A204.1 (cell line): ENCODE data around the gene FAM184B.
"Not testable (repeated sequence)": the region's sequence is repeated elsewhere in the genome, so short reads cannot be mapped to it uniquely, and the experiment has no call there.

ENCODE experiments used
- FAIRE-seq: peaks from 2 replicates; lab custom pipeline; 2012; peaks lifted over from hg19 to GRCh38; lab: Jason Lieb, UNC

FAM184B gene

DNA sequence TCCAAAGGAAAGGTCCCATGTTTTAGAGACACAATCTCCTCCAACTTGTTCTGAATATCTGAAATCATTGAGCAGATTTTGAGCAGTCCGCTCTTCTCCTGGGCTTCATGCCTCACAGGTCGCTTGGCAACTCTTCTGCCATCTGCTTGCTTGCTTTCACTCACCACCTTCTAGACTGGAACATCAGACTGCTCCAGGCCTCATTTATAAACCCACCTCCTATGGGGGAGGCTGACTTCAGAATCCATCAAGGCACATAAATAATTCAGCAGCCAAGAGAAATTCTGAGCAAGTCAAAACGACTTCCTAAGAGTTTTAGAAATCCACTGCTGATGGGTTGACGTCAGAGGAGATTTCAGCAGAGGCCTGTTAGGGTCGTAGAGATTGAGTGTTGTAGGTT, 64.1 kb downstream of the FAM184B start:
- no peak for FAIRE-seq

DNA sequence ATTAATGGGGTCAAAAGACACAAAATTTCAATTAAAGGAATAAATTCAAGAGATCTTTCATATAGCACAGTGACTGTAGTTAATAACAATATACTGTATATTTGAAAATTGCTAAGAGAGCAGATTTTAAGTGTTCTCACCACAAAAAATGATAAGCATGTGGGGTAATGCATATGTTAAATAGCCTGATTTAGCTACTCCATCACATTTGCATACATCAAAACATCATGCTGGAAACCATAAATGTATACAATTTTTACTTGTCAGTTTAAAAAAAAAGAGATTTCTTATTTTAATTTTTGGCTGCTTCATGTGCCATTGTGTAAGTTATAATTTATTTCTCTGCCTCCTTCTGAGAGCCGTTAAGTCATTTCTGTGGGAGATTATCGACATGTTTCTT, 65.9 kb downstream of the FAM184B start:
- FAIRE-seq = no peak

DNA sequence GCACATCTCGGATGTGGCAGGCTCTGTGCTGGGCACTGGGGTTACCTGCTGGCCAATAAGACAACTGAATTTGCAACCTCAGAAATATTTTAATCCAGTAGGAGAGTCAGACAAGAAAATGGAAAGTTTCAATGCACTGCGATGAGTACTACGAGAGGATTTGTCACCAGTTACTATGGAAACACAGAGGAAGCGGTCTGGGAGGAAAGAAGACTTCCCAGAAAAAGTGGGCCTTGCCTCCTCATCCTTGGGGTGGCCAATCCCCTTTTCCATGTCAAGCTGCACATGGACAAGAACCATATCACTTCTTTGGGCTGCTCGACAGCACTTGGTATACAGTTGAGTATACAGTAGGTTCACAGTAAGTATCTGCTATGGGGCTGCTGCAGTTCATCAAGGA, 67.6 kb downstream of the FAM184B start:
- no peak for FAIRE-seq

DNA sequence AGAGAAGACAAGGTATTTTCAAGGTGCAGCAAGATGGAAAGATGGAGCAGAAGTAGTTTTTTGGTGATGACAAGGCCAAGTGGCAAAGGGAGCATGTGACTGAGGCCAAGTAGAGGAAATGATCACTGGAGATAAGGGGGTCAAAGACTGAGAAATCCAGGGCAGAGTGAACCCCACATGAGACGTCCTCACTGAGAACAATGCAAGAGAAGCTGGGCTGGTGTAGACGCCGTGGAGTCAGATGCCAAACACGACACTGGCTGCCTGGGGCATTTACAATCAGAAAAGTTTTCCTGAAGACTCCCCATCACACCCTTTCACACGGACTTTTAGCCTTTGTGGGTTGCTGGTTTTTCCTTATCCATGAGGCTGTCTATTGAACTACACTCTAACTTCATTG, 69.3 kb downstream of the FAM184B start:
- no peak for FAIRE-seq

DNA sequence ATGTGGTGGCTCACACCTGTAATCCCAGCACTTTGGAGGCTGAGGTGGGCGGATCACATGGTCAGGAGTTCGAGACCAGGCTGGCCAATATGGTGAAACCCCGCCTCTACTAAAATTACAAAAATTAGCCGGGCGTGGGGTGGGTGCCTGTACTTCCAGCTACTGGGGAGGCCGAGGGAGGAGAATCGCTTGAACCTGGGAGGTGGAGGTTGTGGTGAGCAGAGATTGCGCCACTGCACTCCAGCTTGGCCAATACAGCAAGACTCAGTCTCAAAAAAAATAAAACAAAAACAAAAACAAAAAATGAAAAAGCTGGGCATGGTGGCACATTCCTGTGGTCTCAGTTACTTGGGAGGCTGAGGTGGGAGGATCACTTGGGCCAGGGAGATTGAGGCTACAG, 70.2 kb downstream of the FAM184B start:
- not testable (repeated sequence) for FAIRE-seq

DNA sequence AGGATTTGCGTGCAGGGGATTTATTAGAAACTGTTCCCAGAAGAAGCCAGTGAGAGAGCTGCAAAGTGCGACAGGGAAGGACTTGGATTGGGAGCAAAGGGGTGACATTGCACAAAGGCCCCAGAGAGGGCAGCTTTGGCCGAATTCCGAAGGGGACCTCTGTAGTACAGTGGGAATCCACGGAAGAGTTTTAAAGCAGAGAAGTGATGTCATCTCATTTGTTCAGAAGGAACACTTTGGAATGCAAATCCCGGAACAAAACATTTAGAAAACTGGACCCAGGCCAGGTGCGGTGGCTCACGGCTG, 71.7 kb downstream of the FAM184B start:
- FAIRE-seq = no peak

DNA sequence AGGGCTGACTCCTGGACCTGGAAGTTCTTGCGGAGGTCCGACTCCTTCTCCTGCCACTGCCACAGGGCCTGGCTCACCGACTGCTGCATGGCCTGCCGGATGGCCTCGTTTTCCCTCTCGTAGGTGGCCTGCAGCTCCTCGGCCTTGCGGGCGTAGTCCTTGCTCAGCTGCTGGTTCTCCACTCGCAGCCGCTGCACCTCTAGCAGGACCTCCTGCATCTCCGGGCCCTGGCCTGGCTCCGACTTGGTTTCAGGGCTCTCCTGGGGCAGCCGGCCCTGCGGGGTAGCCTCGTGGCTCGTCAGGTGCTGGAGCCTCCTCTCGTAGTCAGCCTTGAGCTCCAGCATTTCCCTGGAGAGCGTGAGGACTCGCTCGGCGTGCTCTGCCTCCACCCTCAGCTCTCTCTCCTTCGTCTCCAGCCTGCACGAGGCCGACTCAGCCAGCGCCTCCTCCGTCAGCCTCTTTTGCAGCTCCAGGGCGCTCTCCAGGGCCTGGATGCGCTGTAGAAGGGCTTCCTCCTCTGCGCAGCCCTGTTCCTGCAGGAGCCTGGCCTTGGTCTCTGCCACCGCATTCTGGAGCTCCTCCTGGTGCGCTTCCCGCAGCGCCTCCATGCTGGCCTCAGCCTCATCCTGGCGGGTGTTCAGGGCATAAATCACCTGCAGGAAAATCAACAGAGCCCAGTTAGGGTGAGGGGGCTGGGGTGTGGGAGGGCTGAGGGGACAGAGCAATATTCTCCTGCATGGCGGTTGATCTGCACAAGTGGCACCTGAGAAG, 72.2 kb downstream of the FAM184B start:
- FAIRE-seq = no peak

DNA sequence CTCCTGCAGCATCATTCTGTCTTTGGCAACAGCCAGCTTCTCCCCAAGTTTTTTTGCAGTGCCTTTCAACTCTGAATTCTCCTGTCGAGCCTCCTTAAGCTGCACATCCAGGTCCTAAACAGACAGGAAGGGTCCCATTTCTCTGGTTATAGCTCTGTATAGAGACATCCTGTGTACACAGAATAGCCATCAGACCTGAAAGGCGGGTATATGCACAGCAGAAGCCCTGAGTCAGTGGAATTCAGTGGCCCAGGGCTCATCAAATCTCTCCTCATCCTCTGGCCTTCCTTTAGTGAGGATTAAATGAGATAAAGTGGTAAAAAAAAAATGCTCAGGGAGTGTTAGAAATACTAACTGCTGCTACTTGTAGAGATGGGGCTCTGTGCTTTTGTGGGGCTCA, 73.8 kb downstream of the FAM184B start:
- FAIRE-seq = no peak

DNA sequence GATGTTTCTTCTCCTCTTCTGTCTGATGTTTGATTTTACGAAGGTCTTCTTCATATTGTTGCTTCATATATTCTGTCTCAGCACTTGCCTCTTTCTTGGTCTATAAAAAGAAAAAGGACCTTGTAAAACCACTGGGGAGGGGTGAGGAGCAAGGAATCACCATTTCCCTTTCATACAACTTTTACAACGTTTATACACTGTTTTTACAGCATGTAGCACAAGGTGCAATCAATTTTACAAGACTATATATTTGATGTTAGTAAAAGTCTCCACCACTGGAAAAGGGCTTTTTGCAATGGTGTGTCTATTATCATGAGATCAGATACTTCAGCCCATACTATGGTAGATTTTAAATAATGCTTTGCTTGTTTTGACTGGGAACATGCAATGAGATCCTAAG, 76.3 kb downstream of the FAM184B start:
- FAIRE-seq = no peak

DNA sequence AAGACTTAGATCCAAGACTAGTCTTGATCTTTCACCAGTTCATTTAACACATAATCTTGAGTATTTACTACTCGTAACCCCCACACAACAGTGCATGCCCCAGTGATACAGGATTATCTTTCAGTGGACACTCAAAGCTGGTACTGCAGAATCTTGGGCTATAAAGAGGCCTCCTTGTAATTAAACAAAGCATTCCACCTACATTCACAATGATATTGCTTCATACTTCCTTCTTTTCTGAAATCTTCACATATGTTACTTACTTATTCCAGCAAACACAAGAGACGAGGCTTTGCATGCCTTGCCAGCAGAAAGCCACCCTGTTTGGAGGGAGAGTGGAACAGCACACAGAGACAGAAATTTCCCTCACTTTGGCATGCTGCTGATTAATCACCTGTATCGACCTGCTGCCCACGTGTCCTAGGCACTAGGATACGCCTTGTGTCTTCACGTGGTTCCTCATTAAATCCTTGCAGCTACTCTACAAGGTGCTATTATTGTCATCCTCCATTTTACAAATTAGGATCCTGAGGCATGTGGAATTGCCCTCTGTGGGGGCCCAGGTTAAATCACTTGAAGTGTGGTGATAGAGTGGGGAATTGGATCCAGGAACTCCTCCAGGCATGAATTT, 77.3 kb downstream of the FAM184B start:
- FAIRE-seq = no peak

DNA sequence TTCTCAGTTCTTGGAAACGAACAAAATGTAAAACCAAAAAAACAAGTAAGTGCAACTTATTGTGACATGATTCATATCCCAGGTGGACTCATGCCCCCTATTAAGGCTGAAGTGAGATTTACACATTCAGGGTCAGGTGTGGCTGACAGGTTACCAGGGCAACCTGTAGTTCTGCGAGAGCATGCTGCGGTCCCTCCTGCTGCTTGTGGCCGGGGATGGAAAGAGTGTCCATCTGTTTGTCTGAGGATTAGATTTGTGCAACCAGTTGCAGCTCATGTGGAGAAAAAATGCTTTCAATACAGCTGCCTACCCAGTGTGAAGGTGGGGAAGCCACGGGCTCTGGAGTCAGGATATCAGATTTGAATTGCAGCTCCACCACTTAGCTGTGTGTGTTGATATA, 78.8 kb downstream of the FAM184B start:
- FAIRE-seq = no peak

DNA sequence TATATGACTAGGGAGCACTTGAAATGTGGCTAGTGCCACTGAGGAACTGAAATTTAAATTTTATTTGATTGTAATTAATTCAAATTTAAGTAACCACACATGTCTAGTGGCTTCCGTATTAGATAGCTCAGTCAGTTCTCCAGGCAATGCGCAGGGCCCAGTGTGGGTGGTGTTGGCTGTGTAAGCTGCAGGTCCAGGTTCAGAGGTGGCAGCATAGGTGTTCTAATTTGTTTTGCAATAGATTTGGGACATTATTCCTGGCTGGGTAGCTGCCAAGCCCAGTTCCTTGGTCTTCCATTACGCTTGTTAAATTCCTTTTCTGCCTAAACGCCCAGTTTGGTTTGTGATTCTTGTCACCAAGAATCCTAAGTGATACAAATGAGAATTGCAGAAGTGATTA, 79.5 kb downstream of the FAM184B start:
- FAIRE-seq = no peak

DNA sequence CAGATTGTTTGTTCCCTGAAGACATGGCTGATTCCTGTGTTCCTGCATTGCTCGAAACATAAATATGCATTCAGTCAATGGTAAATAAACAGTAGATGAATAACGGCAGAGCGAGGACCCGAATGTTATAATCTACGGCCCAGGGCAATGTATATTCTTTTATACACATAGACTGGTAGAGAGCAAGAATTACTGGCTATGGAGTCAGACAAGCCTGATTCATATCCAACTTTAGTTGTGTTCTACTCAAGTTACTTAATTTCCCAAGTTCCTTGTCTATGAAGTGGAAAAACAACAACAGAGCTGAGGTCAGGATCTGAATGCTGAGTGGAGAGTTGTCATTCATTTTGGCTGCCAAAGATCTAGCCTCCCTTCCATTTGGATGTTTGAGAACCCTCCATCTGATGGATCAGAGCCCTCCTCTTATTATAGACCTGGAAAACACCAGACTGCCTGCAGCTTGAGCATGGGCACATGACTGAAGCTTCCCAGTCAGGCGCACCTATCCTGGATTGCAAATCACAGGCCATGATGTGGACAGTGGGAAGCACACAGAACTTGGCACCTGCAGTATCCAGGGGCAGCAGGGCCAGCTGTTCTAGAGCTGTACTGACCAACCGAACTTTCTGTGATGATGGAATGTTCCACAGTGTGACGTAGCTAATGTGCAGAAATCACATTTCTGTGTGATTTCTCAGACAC, 80.1 kb downstream of the FAM184B start:
- FAIRE-seq = no peak

DNA sequence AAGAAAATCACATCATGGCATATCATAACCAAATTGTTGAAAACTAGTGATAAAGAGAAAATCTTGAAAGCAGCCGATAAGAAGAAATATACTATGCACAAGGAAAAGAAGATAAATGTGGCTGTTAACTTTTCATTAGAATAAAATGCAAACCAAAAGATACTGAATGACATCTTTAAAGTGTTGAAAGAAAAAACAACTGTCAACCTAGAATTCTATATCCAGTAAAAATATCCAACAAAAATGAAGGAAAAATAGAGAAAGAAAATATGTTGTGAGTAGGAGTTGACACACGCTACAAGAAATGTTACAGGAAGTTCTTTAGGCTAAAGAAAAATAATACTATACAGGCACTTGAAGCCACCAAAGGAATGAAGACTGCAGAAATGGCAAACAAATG, 82.0 kb downstream of the FAM184B start:
- FAIRE-seq = no peak

DNA sequence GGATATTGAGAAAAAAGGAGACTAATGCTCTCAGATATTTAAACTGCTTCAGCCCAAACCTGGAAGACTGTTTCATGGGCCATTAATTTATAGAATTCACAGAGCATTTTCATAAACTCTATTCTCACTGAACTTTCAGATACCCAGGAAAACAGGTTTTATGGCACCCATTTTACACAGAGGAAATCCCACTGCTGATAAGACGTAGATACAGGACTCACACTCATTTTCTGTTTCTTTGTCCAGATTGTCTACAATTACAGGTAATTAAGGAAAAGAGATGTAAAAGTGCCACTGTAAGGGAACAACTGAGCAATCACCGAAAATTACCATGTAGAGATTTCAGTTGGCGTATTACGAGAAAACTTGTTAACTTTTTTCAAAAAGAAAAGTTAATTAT, 83.3 kb downstream of the FAM184B start:
- no peak for FAIRE-seq

DNA sequence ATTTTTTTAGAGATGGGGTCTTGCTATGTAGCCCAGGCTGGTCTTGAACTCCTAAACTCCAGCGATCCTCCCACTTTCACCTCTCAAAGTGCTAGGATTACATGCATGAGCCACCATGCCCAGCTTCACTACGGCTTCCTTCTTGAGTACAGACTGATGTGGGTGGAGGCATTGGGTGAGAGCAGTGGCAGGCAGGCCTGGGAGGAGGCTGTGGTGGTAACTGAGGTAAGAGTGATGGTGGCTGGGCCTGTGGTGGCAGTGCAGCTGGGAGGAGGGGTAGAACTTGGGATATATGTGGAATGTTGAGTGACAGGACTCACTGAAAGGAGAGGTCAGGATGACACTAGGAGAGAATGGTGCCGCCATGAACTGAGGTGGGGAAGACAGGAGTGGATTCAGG, 86.1 kb downstream of the FAM184B start:
- no peak for FAIRE-seq

DNA sequence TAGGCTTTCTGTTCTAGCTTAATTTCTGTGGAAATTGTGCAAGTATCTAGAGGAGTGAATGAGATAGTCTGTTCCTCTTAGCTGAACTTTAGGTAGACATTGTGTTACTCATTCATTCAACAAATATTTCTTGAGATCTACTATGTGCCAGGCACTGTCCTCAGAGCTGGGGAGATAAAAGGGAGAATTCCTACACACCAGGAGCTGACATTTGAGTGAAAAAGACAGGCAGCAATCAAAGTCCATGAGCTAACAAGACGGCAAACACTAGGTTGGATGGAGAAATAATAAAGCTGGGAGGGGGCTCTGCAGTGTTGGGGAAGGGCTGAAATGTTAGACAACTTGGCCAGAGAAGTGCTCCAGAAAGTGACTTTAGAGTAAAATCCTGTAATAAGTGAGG, 86.9 kb downstream of the FAM184B start:
- no peak for FAIRE-seq

DNA sequence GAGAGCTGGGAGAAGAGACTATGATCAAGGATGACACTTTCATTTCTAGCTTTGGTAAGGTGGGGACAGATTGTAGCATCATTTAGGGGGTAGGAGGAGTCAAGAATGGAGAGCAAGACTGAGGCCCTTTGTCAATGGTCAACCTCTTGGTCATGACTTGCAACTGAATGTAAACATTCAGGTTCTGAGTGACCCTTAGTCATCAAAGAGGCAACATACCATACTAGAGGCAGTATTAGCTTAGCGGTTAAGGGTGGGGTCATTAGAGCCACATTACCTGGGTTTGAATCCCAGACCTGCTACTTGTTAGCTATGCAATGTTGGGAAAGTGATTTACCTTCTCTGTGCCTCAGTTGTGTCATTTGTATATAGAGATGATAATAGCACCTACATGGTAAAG, 90.5 kb downstream of the FAM184B start:
- FAIRE-seq = no peak

DNA sequence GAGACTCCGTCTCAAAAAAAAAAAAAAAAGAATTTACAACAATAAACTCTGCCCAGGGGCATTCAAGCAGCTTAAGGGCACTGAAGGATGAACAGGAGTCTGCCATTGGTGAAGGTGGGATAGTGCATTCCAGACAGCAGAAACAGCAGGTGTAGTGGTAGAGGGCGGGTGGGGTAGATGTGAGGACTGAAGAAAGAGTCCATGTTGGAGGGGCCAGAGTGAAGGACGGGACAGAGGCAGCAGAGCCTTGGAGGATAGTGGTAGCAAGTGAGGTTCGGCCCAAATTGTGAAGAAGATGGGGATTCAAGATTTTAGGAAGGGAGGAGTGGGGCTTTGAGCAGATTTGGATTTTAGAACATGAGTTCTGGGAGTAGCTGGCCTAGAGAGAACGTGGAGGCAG, 91.3 kb downstream of the FAM184B start:
- no peak for FAIRE-seq

DNA sequence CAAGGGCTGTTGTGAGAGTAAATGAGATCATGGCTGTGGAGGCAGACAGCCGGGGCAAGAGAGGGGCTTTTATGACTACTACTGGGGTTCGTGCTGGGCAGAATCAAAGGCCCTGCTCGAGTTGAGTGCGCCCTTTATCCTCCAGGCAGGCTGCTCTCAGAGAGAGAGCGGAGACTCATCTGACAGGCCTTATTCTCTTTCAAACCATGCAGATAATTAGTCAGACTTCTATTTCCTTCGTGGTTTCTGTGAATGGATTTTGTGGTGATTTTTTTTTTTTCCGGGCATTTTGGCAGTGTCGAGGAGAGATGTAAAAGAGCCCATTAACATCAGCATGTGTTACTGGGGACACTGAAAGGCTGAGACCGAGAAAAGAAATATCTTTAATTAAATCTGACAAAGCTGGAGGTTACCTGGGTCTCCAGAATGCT, 93.4 kb downstream of the FAM184B start:
- no peak for FAIRE-seq

DNA sequence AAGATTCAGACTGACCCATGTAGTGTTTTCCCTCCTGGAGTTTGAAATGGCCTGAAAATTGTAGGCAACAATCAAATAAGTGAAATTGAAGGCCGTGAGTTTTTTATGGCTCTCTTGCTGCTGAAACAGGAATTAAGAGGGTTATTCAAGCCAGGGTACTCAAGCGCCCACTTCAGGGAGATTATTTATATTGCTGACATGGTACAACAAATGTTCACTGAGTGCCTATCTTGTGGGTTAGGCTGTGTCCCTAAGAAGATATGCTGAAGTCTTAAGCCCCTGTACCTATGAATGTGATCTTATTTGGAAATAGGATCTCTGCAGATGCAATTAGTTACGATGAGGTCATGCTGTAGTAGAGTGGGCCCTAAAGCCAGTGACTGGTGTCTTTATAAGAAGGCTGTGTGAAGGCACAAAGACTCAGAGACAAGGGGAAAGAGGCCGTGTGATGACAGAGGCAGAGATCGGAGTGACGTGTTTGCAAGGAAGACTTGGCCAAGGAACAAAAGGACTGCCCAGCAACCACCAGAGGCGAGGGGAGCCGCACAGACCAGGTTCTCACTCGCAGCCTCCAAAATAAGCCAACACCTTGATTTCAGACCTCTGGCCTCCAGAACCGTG, 94.1 kb downstream of the FAM184B start:
- no peak for FAIRE-seq

DNA sequence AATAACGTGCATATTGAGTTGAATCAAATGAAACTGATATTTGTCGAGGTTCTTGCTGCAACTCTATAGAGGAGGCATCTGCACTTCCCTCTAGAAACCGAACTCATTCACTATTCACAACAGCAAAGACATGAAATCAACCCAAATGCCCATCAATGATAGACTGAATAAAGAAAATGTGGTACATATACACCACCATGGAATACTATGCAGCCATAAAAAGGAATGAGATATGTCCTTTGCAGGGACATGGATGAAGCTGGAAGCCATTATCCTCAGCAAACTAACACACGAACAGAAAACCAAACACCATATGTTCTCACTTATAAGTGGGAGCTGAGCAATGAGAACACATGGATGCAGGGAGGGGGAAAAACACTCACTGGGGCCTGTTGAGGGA, 96.8 kb downstream of the FAM184B start:
- not testable (repeated sequence) for FAIRE-seq

DNA sequence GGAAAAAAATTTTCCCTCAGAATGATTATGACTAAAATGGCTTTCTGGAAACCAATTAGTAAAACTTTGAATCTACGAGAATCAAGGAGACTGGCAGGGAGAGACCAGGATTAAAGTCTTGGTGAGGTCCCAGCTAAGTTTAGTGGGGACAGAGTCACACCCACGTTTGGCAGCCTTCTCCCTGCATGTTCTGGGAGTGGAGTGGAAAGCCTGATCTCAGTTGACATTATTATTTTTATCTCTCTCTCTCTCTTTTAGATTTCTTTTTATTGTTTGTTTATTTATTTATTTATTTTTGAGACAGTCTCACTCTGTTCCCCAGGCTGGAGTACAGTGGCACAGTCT, 99.2 kb downstream of the FAM184B start:
- no peak for FAIRE-seq
